Small intestine (tissue), 16 donors: Measurements from ENCODE around the gene PSMD1. TPM values are rescaled to one million over a fixed set of nuclear protein-coding genes. Genes with fewer than 3 reads are reported as not detected.
A peak's percentile ranks its signal among the peaks of the same experiment; 100 is the strongest.

ENCODE experiments used
- DNase-seq, 2 donors: peaks; one replicate each; pipeline versions ENCODE4 v3.0.0 to v3.0.0-alpha.2; 2013
- FAIRE-seq: peaks from 2 replicates; lab custom pipeline; 2012; peaks lifted over from hg19 to GRCh38; lab: Jason Lieb, UNC
- H3K27ac ChIP-seq, 3 donors: one replicate each; pipeline ENCODE4 v1.5.1; 2013; ENCODE audit warnings: low read length in 2 of 3, mild to moderate bottlenecking in 2 of 3, control low read depth in 1 of 3, inconsistent platforms in 1 of 3, low read depth in 1 of 3, moderate library complexity in 1 of 3
- H3K27me3 ChIP-seq, 3 donors: one replicate each; pipeline ENCODE4 v1.6.1; 2013; ENCODE audit warnings: low read length in 3 of 3, inconsistent platforms in 1 of 3; ENCODE audit not compliant: control insufficient read depth in 3 of 3, insufficient read depth in 3 of 3
- H3K36me3 ChIP-seq, 3 donors: one replicate each; pipeline ENCODE4 v1.6.1; 2013; ENCODE audit warnings: low read length in 3 of 3, inconsistent platforms in 1 of 3, low read depth in 1 of 3, mild to moderate bottlenecking in 1 of 3, moderate library complexity in 1 of 3; ENCODE audit not compliant: control insufficient read depth in 3 of 3, insufficient read depth in 2 of 3
- H3K4me1 ChIP-seq, 3 donors: one replicate each; pipeline ENCODE4 v1.6.1; 2013; ENCODE audit warnings: low read length in 2 of 3, inconsistent platforms in 1 of 3, low read depth in 1 of 3, mild to moderate bottlenecking in 1 of 3, moderate library complexity in 1 of 3; ENCODE audit not compliant: control insufficient read depth in 3 of 3, insufficient read depth in 2 of 3
- H3K4me3 ChIP-seq, 3 donors: one replicate each; pipeline ENCODE4 v1.5.1; 2013; ENCODE audit warnings: low read length in 3 of 3, control low read depth in 1 of 3, inconsistent platforms in 1 of 3, low read depth in 1 of 3, mild to moderate bottlenecking in 1 of 3, moderate library complexity in 1 of 3
- H3K9me3 ChIP-seq, 2 donors: one replicate each; pipeline ENCODE4 v1.6.1; 2013; ENCODE audit warnings: low read depth in 1 of 2, low read length in 1 of 2; ENCODE audit not compliant: control insufficient read depth in 2 of 2, insufficient read depth in 1 of 2
- WGBS, 3 donors: extraction: QIAGEN DNeasy Blood & Tissue Kit; methylation state at CpG; one replicate each; pipeline ENCODE4 v1.1.7; 2013; 5-methylcytosine and 5-hydroxymethylcytosine counted together
- long read RNA-seq, 10 donors: transcript quantifications; one replicate each; lab custom pipeline, GENCODE V29; 2026
- polyA plus RNA-seq, 4 donors: library from polyadenylated mRNA; stranded (reverse) in 3 of 4; unstranded in 1 of 4; fragments of 200-250 nt in 3 of 4; fragments of 120-200 nt in 1 of 4; gene quantifications; one replicate each; pipeline versions ENCODE4 v1.2.1 to v1.2.3, GENCODE V29; 2013
- donor health status: healthy with polysubstance abuse.
- donor health status: control.
- donor health status: control.
- donor health status: Bipolar disorder and iron deficiency.
- donor health status: healthy.

Gene PSMD1
- 10 to 100 TPM; 45.8 to 75.1 (median 59.5) TPM for polyA plus RNA-seq
- long read RNA-seq, donor 1, result 0 reads
- long read RNA-seq, donor 2, partial matches to known transcripts, result 5 of 8 reads
- long read RNA-seq, donor 2, other reads (novel, unspliced or antisense), result 0 of 8 reads
- long read RNA-seq, donor 3, transcript PSMD1-212 (2 exons, 546 nt), result major isoform, 6 of 22 reads
- long read RNA-seq, donor 3, partial matches to known transcripts, result 15 of 22 reads
- long read RNA-seq, donor 3, other reads (novel, unspliced or antisense), result 0 of 22 reads
- long read RNA-seq, donor 4, result 0 reads
- long read RNA-seq, donor 5, partial matches to known transcripts, result 0 of 4 reads
- long read RNA-seq, donor 5, other reads (novel, unspliced or antisense), result 0 of 4 reads
- long read RNA-seq, donor 6, partial matches to known transcripts, result 0 of 2 reads
- long read RNA-seq, donor 6, other reads (novel, unspliced or antisense), result 0 of 2 reads
- long read RNA-seq, donor 7, result 0 reads
- long read RNA-seq, donor 8, result 0 reads
- long read RNA-seq, donor 9, partial matches to known transcripts, result 0 of 1 reads
- long read RNA-seq, donor 9, other reads (novel, unspliced or antisense), result 0 of 1 reads
- long read RNA-seq, donor 10, transcript PSMD1-212 (2 exons, 546 nt), result major isoform, 5 of 17 reads
- long read RNA-seq, donor 10, partial matches to known transcripts, result 12 of 17 reads
- long read RNA-seq, donor 10, other reads (novel, unspliced or antisense), result 0 of 17 reads

DNA sequence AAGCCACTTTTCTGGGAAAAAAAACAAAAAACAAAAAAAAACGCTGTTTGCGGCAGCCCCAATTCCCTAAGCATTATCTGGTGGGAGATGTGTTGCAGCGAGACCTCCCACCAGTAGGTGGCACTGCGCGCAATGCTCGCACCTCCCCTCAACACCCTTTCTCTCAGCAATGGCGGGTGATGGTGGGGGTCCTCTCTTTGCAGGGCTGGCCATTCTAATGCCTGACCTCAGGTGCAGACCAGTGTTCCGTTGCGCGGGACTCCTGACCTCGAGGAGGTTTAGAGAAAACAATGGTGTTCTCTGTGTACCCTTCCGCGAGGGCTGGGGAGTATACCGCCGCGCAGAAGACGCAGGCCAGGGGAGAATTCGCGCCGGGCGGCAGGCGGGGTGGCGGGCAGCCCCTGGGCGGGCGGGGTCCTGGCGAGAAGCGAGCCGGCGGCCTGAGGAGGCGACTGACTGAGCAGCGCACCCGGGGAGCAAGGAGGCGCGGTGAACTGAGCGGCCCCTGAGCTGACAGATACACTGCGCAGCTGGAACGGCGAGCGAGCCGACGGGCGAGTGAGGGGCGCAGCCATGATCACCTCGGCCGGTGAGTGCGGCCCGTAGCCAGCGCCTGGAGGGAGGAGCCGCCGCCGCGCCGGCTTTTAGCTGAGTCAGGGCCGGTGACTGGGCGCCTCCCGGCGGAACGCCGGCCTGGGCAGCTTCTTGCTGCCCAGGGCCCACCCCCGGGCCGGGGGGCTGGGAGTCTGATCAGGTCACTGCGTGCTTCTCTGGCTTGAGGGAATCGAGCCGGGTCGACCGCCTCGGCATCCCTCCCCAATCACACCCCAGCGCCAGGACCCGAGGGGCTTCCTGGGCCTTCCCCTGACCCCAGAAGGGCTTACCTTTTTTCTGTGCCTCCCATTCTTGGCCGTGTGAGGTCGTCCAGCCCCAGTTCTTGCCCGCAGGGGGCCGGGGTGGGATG lies at the start of gene PSMD1:
PSMD1 (plus strand) TSS at position 415 of the 964 bp plus-strand sequence; CDS start at position 574, 159 bp downstream.
- FAIRE-seq, result no peak
- H3K27me3 ChIP-seq, result no peaks in the 10 kb centered on the region

DNA sequence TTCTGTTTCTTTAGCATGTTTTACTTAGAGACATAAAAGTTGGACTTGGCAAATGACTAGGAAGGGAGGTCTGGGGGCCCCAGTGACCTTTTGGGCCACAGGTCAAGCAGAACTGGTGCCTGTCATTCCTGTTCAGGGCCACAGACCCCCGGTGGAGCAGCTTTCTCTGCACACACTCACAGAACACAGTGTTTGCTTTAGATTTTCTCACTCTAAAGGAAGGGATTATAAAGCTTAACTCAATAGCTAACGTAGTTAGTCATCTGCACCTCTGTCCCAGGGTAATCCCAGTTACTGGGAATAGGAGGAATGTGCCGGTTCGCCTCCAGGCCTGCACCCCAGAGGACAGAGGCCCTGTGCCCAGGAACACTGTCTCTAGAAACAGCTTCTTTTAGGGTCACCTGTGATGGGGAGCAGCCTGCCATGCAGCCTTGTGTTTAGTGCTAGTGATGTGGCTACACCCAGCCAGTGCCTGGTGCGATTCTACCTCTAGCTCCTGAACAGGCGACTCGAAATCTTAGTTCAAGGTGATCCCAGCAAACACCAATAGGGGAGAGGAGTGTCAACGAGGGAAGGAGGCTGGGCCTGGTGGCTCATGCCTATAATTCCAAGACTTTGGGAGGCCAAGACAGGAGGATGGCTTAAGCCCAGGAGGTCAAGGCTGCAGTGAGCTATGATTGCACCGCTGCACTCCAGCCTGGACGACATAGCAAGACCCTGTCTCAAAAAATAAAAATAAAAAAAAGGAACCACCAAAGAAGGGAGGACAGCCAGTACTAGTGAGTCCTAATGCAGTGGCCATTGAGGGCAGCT lies 49.2 kb upstream of the PSMD1 start:
- WGBS, 3 donors, result 71 to 73% (median 72%) methylated on average over 10 of the region's 10 CpGs
- H3K27me3 ChIP-seq, result peaks cover 0 to 4% (median 2%) of the 10 kb centered on the region in 3 donors
- H3K36me3 ChIP-seq, result no peaks in the 10 kb centered on the region
- no peaks in the 10 kb centered on the region for H3K4me1 ChIP-seq
- H3K4me3 ChIP-seq, result no peak overlapping the region
- DNase-seq (no peak), FAIRE-seq (no peak)
- H3K27ac ChIP-seq, result no peak overlapping the region
- H3K9me3 ChIP-seq, result no peaks in the 10 kb centered on the region

More for the DNA sequence above, at the start of gene PSMD1:
- Histone ChIP-seq H3K27ac (peak within 1 kb of the TSS; percentile 75 to 93 (median 78)), H3K4me1 (peaks cover 7 to 21% (median 15%) of the 10 kb centered on the region in 3 donors), H3K9me3 (no peaks in the 10 kb centered on the region), H3K4me3 (peak within 1 kb of the TSS; percentile 85 to 100 (median 93)), H3K36me3 (peaks cover 0 to 3% (median 3%) of the 10 kb centered on the region in 3 donors)
- WGBS, 3 donors, result 0 to 1% (median 0%) methylated on average over 62 to 73 of the region's 73 CpGs
- DNase-seq, result peak; percentile 91 to 98

- Histone ChIP-seq H3K4me1 (no peaks in the 10 kb centered on the region), H3K27me3 (peaks cover 0 to 4% (median 2%) of the 10 kb centered on the region in 3 donors), H3K27ac (no peak overlapping the region), H3K4me3 (no peak overlapping the region), H3K36me3 (no peaks in the 10 kb centered on the region), H3K9me3 (no peaks in the 10 kb centered on the region)
- FAIRE-seq (no peak), DNase-seq (no peak)
- WGBS, 3 donors, result 85 to 94% (median 87%) methylated on average over 6 of the region's 6 CpGs
Measured at GRCh38 chr2:231008131-231008530, 48.5 kb upstream of the PSMD1 start.

GRCh38 chr2:231009236-231009919 lies 47.3 kb upstream of the PSMD1 start:
- WGBS, 3 donors, result 71 to 83% (median 79%) methylated on average over 13 to 14 of the region's 14 CpGs
- Histone ChIP-seq H3K9me3 (no peaks in the 10 kb centered on the region), H3K4me3 (no peak overlapping the region), H3K27me3 (peaks cover 0 to 5% (median 2%) of the 10 kb centered on the region in 3 donors), H3K27ac (no peak overlapping the region), H3K4me1 (no peaks in the 10 kb centered on the region), H3K36me3 (no peaks in the 10 kb centered on the region)
- DNase-seq (no peak), FAIRE-seq (no peak)

- Histone ChIP-seq H3K27me3 (peaks cover 0 to 7% (median 2%) of the 10 kb centered on the region in 3 donors), H3K4me3 (no peak overlapping the region), H3K9me3 (no peaks in the 10 kb centered on the region), H3K36me3 (no peaks in the 10 kb centered on the region), H3K27ac (no peak overlapping the region), H3K4me1 (no peaks in the 10 kb centered on the region)
- no peak for DNase-seq
- FAIRE-seq, result no peak
- WGBS, 3 donors, result 65 to 90% (median 86%) methylated on average over 2 of the region's 2 CpGs
Measured at GRCh38 chr2:231010201-231010730, 46.4 kb upstream of the PSMD1 start.

DNA sequence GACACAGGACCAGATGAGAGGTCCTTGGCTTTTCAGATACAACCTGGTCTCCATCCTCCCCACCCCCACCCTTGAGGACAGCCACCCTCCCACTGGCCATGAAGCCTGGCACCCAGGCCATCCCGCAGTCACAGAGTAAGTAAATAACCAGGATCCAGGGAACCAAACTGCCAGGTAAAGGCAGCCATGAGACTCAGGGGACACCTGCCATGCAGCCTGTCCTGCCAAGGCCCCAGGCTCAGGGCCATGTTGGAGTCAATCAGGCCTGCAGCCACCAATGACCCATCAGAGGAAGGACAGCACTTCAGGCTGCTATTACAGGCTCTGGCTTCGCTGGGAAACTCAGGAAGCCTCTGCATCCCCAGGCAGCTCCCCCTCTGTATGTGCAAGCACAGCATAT lies 45.1 kb upstream of the PSMD1 start:
- Histone ChIP-seq H3K4me1 (no peaks in the 10 kb centered on the region), H3K27ac (no peak overlapping the region)
- no peak for DNase-seq

GRCh38 chr2:231012463-231012862 lies 44.2 kb upstream of the PSMD1 start:
- no peak overlapping the region for H3K4me3 ChIP-seq
- WGBS, 3 donors, result 42 to 82% (median 72%) methylated on average over 3 of the region's 3 CpGs
- DNase-seq (no peak), FAIRE-seq (no peak)
- H3K27me3 ChIP-seq, result peaks cover 0 to 7% (median 2%) of the 10 kb centered on the region in 3 donors
- no peaks in the 10 kb centered on the region for H3K36me3 ChIP-seq
- H3K4me1 ChIP-seq, result no peaks in the 10 kb centered on the region
- no peaks in the 10 kb centered on the region for H3K9me3 ChIP-seq
- no peak overlapping the region for H3K27ac ChIP-seq

More for the DNA sequence above, 45.1 kb upstream of the PSMD1 start:
- Histone ChIP-seq H3K9me3 (no peaks in the 10 kb centered on the region), H3K27me3 (peaks cover 0 to 7% (median 2%) of the 10 kb centered on the region in 3 donors), H3K4me3 (no peak overlapping the region), H3K36me3 (no peaks in the 10 kb centered on the region)
- WGBS, 3 donors, result 52 to 68% (median 53%) methylated on average over 2 of the region's 2 CpGs
- no peak for FAIRE-seq
